Transverse colon (tissue), 4 donors: ENCODE measurements around the gene CIAO3. TPM values are rescaled to one million over a fixed set of nuclear protein-coding genes. Genes with fewer than 3 reads are reported as not detected.
A peak's percentile ranks its signal among the peaks of the same experiment; 100 is the strongest.
"Not testable (repeated sequence)": the region's sequence is repeated elsewhere in the genome, so short reads cannot be mapped to it uniquely, and the experiment has no call there.

ENCODE experiments used
- DNase-seq: peaks from one replicate; pipeline ENCODE4 v3.0.0-alpha.2; 2019
- H3K27ac ChIP-seq, 4 donors: fragments of 200-600 bp; sonication (generic); 2 replicates each; pipeline ENCODE4 v1.5.1; 2016 to 2018; ENCODE audit warnings: inconsistent platforms in 4 of 4
- H3K27me3 ChIP-seq: fragments of 200-600 bp; sonication (generic); 2 replicates; pipeline ENCODE4 v1.5.1; 2017; ENCODE audit warnings: inconsistent platforms
- H3K36me3 ChIP-seq, 4 donors: fragments of 200-600 bp; sonication (generic); 2 replicates each; pipeline ENCODE4 v1.5.1; 2017 to 2019; ENCODE audit warnings: inconsistent platforms in 4 of 4
- H3K4me1 ChIP-seq, 4 donors: fragments of 200-600 bp; sonication (generic); 2 replicates each; pipeline ENCODE4 v1.5.1; 2017 to 2020; ENCODE audit warnings: inconsistent platforms in 4 of 4
- H3K4me3 ChIP-seq, 4 donors: fragments of 200-600 bp; sonication (generic); 1 replicate in 1 of 4; 2 replicates in 3 of 4; pipeline versions ENCODE4 v1.5.1 to v1.6.1; 2017 to 2019; ENCODE audit warnings: inconsistent platforms in 4 of 4
- H3K9me3 ChIP-seq, 2 donors: fragments of 200-600 bp; sonication (generic); 2 replicates each; pipeline ENCODE4 v1.5.1; 2017 to 2019; ENCODE audit warnings: inconsistent platforms in 2 of 2
- CTCF ChIP-seq, 5 experiments: fragments of 200-600 bp in 3 of 5; fragments of 450-650 bp in 2 of 5; sonication (generic) in 3 of 5; IDR thresholded peaks; 1 replicate in 2 of 5; 2 replicates in 3 of 5; pipeline ENCODE4 v1.5.1; 2016 to 2017; ENCODE audit warnings: antibody characterized with exemption in 5 of 5, inconsistent platforms in 3 of 5, mild to moderate bottlenecking in 2 of 5, moderate library complexity in 1 of 5
- EP300 ChIP-seq: sonication (generic); formaldehyde crosslinking; IDR thresholded peaks from one replicate; pipeline ENCODE4 v1.6.1; 2017; ENCODE audit warnings: antibody characterized with exemption, low read depth
- POLR2A ChIP-seq: fragments of 450-650 bp; IDR thresholded peaks from one replicate; pipeline ENCODE4 v1.6.1; 2016; ENCODE audit warnings: antibody characterized with exemption, mild to moderate bottlenecking, moderate library complexity
- POLR2AphosphoS5 ChIP-seq, 3 donors: sonication (generic); formaldehyde crosslinking; IDR thresholded peaks; one replicate each; pipeline ENCODE4 v1.6.1; 2016; ENCODE audit warnings: antibody characterized with exemption in 3 of 3
- WGBS, 2 donors: methylation state at CpG; one replicate each; pipeline ENCODE4 v1.1.5; 2018; ENCODE audit warnings: low coverage in 1 of 2; 5-methylcytosine and 5-hydroxymethylcytosine counted together
- in situ Hi-C, 4 donors: fragments of 200-750 bp; cut with MboI; loops; one replicate each; pipeline versions ENCODE4 v1.15.0 to v1.15.1; 2017; ENCODE audit warnings: low sequenced_read_pairs in 3 of 4, low pct_ligation_motif_present in 1 of 4, low pct_unique_long_range_greater_than_20kb in 1 of 4
- intact Hi-C: fragments of 100-400 bp; cut with DNase I; formaldehyde crosslinking; loops from one replicate; pipeline ENCODE4 v1.15.1; 2023; ENCODE audit warnings: low total_unique reads
- total RNA-seq, 4 donors: library from RNA; depleted of rRNA; stranded (reverse); fragments of >200 nt; gene quantifications; one replicate each; pipeline ENCODE4 v1.1.0, GENCODE V29; 2016

Gene CIAO3
- total RNA-seq, 4 donors from 2014 or later, result 59.1 to 346 (median 102) TPM

- not testable (repeated sequence) for H3K27ac ChIP-seq, H3K9me3 ChIP-seq, H3K4me3 ChIP-seq, H3K36me3 ChIP-seq
- TF ChIP-seq CTCF (IDR thresholded peaks at IDR 0.05), result peak; percentile 21 to 47 (median 27)
- intact Hi-C loops (loop anchor here (2.0 to 5.0 kb wide), 2 partner anchors 28 to 75 kb away; partner anchors contain the start of genes CHTF18, CIAO3 and RPUSD1), in situ Hi-C loops (loop anchor here in 2 of 4 donors (5.0 to 10.0 kb wide), 2 partner anchors 72 to 75 kb away; partner anchors contain the start of genes CHTF18 (in 2 of the 2) and RPUSD1 (in 2 of the 2))
- WGBS, 2 donors, result 37 to 48% methylated on average over 7 to 13 of the region's 13 CpGs
- Histone ChIP-seq H3K4me1 (peaks cover 10 to 27% (median 19%) of the 10 kb centered on the region in 4 donors), H3K27me3 (peaks cover 75% of the 10 kb centered on the region)
- peak; percentile 58 for DNase-seq
These were observed 28.0 kb downstream of the CIAO3 start for GRCh38 chr16:712740-713250.

DNA sequence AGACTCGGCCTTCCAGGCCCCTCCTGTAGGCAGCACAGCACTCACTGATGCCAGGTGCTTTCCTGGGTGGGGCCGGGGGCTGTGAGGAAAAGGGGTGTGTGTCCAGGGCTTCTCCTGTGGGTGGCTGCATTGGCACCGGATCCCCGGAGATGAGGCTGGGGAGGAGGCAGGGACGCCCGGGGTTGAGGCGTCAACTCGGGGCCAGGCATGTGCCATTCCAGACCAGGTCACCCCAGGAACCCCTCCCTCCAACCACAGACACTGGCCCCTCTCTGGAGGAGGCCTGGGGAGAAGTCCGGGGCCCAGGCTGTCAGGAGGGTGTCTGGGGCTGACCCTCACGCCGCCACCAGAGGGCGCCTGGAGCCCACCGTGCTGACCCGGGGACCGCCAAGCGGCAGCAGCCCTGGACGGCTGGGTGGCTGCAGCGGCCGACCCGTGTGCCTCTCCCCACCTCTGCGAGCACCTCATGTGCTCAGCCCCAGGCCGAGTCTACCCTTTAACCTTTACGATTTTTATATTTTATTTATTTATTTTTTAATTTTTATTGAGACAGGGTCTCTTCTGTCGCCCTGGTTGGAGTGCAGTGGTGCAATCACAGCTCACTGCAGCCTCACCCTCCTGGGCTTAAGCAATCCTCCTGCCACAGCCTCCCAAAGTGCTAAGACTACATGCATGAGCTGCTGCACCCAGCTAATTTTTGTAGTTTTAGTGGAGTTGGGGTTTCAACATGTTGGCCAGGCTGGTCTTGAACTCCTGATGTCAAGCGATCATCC is 29.1 kb downstream of the CIAO3 start:
- Histone ChIP-seq H3K4me1 (peaks cover 10 to 26% (median 20%) of the 10 kb centered on the region in 4 donors), H3K36me3 (no peaks in the 10 kb centered on the region), H3K4me3 (no peak overlapping the region), H3K27ac (no peak overlapping the region), H3K27me3 (peaks cover 80% of the 10 kb centered on the region), H3K9me3 (no peaks in the 10 kb centered on the region)
- DNase-seq, result peak; percentile 85
- intact Hi-C loops (loop anchor here (2.0 to 5.0 kb wide), 2 partner anchors 29 to 76 kb away; partner anchors contain the start of genes CHTF18, CIAO3 and RPUSD1), in situ Hi-C loops (loop anchor here in 2 of 4 donors (5.0 to 10.0 kb wide), 2 partner anchors 73 to 76 kb away; partner anchors contain the start of genes CHTF18 (in 2 of the 2) and RPUSD1 (in 2 of the 2))
- WGBS, 2 donors, result 10 to 24% methylated on average over 4 to 25 of the region's 25 CpGs
- no peak for TF ChIP-seq POLR2A
- no peak for TF ChIP-seq POLR2AphosphoS5 (IDR thresholded peaks at IDR 0.05)
- TF ChIP-seq CTCF (IDR thresholded peaks at IDR 0.05), result peak; percentile 92 to 94 (median 93)
- TF ChIP-seq EP300, result no peak

DNA sequence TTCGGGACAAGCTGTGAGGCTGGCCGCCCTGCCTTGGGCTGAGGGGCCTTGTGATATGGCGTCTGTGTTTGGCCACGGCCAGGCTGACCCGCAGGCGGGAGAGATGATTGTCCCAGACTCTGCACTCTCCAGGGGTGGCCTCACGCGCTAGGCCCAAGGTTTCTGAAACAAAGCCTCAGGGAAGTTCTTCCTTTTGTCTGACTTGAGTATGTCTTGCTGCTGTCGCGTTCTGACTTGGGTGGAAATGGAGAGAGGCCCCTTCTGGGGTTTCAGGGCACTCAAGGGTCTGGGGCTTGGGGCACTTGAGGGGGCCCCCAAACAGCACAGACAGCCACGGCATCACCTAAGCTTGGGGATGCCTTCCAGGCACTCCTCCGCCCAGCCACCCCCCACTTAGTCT is 29.7 kb downstream of the CIAO3 start:
- 0 to 62% methylated on average over 1 to 12 of the region's 12 CpGs for WGBS, 2 donors
- no peak for DNase-seq
- Histone ChIP-seq H3K36me3 (no peaks in the 10 kb centered on the region), H3K4me1 (peaks cover 3 to 23% (median 17%) of the 10 kb centered on the region in 4 donors), H3K9me3 (no peaks in the 10 kb centered on the region), H3K27ac (no peak overlapping the region), H3K27me3 (peaks cover 80% of the 10 kb centered on the region), H3K4me3 (no peak overlapping the region)
- in situ Hi-C loops, result loop anchor here in 2 of 4 donors (5.0 to 10.0 kb wide), 2 partner anchors 74 to 76 kb away; partner anchors contain the start of genes CHTF18 (in 2 of the 2) and RPUSD1 (in 2 of the 2)
- no peak for TF ChIP-seq EP300
- TF ChIP-seq POLR2A, result no peak
- TF ChIP-seq CTCF (IDR thresholded peaks at IDR 0.05), result no peak
- no peak for TF ChIP-seq POLR2AphosphoS5 (IDR thresholded peaks at IDR 0.05)
- intact Hi-C loops, result loop anchor here (5.0 kb wide), 1 partner anchor 76 kb away; the partner anchor contains the start of genes CHTF18 and RPUSD1

GRCh38 chr16:710500-711075 is 30.2 kb downstream of the CIAO3 start:
- in situ Hi-C loops, result loop anchor here in 2 of 4 donors (5.0 to 10.0 kb wide), 2 partner anchors 74 to 77 kb away; partner anchors contain the start of genes CHTF18 (in 2 of the 2) and RPUSD1 (in 2 of the 2)
- peaks cover 79% of the 10 kb centered on the region for H3K27me3 ChIP-seq
- peaks cover 0 to 20% (median 14%) of the 10 kb centered on the region in 4 donors for H3K4me1 ChIP-seq
- no peak for TF ChIP-seq EP300
- TF ChIP-seq POLR2A, result no peak
- TF ChIP-seq CTCF (IDR thresholded peaks at IDR 0.05), result no peak
- TF ChIP-seq POLR2AphosphoS5 (IDR thresholded peaks at IDR 0.05), result no peak
- WGBS, 2 donors, result 40 to 61% methylated on average over 1 to 21 of the region's 21 CpGs
- no peak for DNase-seq
- no peak overlapping the region for H3K27ac ChIP-seq
- no peaks in the 10 kb centered on the region for H3K36me3 ChIP-seq
- intact Hi-C loops, result loop anchor here (5.0 kb wide), 1 partner anchor 77 kb away; the partner anchor contains the start of genes CHTF18 and RPUSD1
- H3K9me3 ChIP-seq, result no peaks in the 10 kb centered on the region
- H3K4me3 ChIP-seq, result no peak overlapping the region
